CD4-positive, alpha-beta T cell treated with Interleukin-6 for 4 hours (primary cell): Measurements from ENCODE around the gene DET1.

Experiments used
- DNase-seq: peaks from one replicate; pipeline ENCODE4 v3.0.0-alpha.2; 2020; ENCODE audit warnings: mixed read lengths

The DET1 gene

GRCh38 chr15:88463870-88464532 lies 82.5 kb downstream of the DET1 start:
- DNase-seq, result no peak
